Midbrain (tissue), 1 donor: Measurements from ENCODE around the gene COIL.
"Not testable (repeated sequence)": the region's sequence is repeated elsewhere in the genome, so short reads cannot be mapped to it uniquely, and the experiment has no call there.

Source experiments
- DNase-seq: peaks from one replicate; lab custom pipeline; 2025; lab: John Stamatoyannopoulos, UW

COIL gene

GRCh38 chr17:56977673-56978395, 17.0 kb upstream of the COIL start, which contains the start of gene SCPEP1:
Gene SCPEP1, plus strand, starts transcription at chr17:56978131. Its CDS starts 29 bp downstream, at chr17:56978160.
- peak; percentile 90 for DNase-seq

GRCh38 chr17:56976941-56977608, 16.2 kb upstream of the COIL start:
- DNase-seq = no peak

- no peak for DNase-seq
Measured at GRCh38 chr17:56975656-56976055, 14.8 kb upstream of the COIL start.

GRCh38 chr17:56974055-56974454, 13.2 kb upstream of the COIL start:
- DNase-seq = no peak

- no peak for DNase-seq
Measured at GRCh38 chr17:56973520-56973919, 12.7 kb upstream of the COIL start.

- no peak for DNase-seq
Measured at GRCh38 chr17:56972111-56972730, 11.4 kb upstream of the COIL start.

- no peak for DNase-seq
Measured at GRCh38 chr17:56970974-56971373, 10.1 kb upstream of the COIL start.

- DNase-seq = no peak
Measured at GRCh38 chr17:56966338-56966737, 5.5 kb upstream of the COIL start.

GRCh38 chr17:56965681-56966080, 4.8 kb upstream of the COIL start:
- not testable (repeated sequence) for DNase-seq

GRCh38 chr17:56965241-56965640, 4.4 kb upstream of the COIL start:
- not testable (repeated sequence) for DNase-seq

GRCh38 chr17:56956992-56957391, 3.9 kb downstream of the COIL start:
- DNase-seq = no peak

- DNase-seq = no peak
Measured at GRCh38 chr17:56949595-56949994, 11.3 kb downstream of the COIL start.

GRCh38 chr17:56948491-56948890, 12.4 kb downstream of the COIL start:
- DNase-seq = no peak

GRCh38 chr17:56947741-56948140, 13.1 kb downstream of the COIL start:
- DNase-seq = no peak

- no peak for DNase-seq
Measured at GRCh38 chr17:56945938-56946505, 14.8 kb downstream of the COIL start.

- no peak for DNase-seq
Measured at GRCh38 chr17:56943505-56944125, 17.2 kb downstream of the COIL start.

GRCh38 chr17:56939869-56940484, 20.9 kb downstream of the COIL start:
- peak; percentile 32 for DNase-seq

- not testable (repeated sequence) for DNase-seq
Measured at GRCh38 chr17:56938206-56938605, 22.6 kb downstream of the COIL start.

- DNase-seq = no peak
Measured at GRCh38 chr17:56937687-56938086, 23.2 kb downstream of the COIL start.

GRCh38 chr17:56936697-56937322, 24.0 kb downstream of the COIL start:
- DNase-seq = no peak

- DNase-seq = no peak
Measured at GRCh38 chr17:56935461-56935860, 25.4 kb downstream of the COIL start.
